ENCODE measurements around the gene ADD2.

The ADD2 gene

DNA sequence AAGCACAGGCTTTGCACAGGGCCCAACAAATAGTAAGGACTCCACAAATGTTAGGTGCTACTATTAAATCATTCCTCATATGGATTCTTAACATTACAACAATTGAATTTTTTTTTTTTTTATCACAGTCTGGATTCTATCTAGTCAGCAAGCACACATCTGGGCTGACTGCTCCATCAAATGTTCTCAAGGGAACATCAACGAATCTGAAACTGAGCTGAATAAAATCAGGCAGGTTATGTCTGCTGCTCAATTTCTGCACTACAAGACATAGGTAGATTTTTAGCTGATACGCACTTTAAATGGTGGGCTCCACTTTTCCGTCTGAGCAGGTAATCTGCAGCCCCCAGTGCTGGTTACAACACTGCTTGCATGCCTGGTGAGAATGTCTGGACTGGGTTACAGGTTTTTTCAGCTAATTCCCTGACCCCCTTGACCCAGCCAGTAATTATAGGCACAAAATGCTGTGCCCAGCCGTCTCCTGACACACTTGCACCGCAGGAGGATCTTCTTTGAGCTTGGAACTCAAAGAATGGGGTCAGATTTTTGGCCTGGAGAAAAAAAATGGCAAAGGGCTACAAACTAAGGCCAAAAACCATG, 44.6 kb downstream of the ADD2 start:
- no peak for DNase-seq (ENCODE audit: low read depth in 2 of 2)

- no peak for DNase-seq (ENCODE audit: low read depth in 2 of 2)
Measured at GRCh38 chr2:70720124-70720523, 47.9 kb downstream of the ADD2 start.

DNA sequence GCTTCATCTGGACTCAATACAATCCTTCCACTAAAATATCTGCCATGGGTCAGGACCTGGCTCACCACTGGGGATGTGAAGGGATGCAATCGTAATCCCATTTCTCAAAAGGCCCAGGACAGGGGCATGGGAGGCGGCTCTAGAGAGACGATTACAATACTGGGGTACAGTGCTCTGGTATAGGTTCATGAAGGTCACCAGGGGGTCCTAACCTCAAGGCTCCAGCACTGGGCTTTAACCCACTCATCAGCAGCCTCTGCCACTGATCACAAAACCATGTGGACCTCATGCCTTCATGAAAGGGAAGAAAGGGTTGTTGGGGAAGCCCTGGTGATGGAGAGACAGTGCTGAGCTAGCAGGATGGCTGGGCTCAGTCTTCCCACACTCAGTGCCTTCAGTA, 48.8 kb downstream of the ADD2 start:
- no peak for DNase-seq (ENCODE audit: low read depth in 2 of 2)

GRCh38 chr2:70718736-70719135, 49.3 kb downstream of the ADD2 start:
- no peak for DNase-seq (ENCODE audit: low read depth in 2 of 2)

DNA sequence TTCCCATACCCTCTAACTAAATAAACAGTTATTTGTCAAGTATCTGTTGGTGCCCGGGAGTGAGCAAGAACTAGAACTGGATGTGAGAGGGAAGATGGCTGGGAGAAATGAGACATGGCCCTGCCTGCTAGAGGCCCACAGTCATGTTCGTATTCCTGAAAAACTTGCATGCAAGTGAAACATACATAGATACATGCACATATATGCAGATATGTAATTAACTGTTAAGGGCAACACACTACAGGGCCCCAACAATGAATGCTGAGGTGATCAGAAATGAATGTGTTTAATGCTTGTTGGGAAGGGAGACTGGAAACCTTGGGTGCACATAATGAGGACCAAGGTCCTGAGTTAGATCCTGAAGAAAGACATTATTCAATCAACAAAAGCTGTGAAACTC, 49.8 kb downstream of the ADD2 start:
- DNase-seq (ENCODE audit: low read depth in 2 of 2): no peak

- no peak for DNase-seq (ENCODE audit: low read depth in 2 of 2)
Measured at GRCh38 chr2:70717431-70718038, 50.5 kb downstream of the ADD2 start.

DNA sequence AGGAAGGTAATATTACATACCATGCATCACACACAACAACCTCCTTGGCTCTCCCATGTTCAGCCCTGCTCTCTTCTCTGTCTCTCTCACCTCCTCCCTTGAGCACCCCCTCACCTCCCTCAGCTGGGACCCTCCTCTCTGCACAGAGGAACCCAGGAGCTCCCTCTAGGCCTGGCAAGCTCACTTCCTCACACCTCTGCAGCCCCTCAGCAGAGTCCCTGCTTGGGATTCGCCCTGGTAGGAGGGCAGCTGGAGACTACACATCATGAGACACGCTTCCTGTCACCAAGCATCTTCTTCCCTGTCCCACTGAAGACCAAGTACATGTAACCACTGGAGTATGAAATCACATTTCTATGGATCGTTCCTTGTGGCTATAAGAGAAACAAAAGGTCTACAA, 51.0 kb downstream of the ADD2 start:
- no peak for DNase-seq (ENCODE audit: low read depth in 2 of 2)

DNA sequence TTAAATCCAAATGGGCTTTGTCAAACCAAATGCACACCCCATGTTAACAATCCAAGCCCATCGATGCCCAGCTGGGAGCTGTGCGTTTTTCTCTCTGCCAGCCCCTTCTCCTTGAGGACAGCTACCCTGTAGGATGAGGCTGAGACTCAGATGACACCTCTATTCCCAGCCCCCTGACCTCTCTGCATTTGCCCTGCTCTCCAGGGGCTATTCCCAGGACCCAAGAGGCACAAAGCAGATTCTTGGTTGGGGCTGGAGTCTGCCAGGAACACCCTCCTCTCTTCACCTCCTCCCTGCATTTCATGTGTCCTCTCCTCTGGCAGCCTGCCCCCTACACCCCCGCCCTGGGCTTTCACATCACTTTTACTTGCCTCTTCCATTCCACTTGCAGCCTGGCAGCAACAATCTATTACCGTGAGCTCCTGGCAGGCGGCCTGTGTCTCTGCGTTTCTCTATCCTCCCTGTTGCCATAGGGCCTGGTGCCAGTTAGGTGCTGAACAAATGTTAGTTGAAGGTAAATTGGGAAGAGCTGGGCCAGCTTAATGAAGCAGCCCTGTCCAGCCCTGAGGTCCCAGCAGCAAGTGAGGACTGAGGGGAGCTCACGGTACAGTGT, 51.8 kb downstream of the ADD2 start:
- DNase-seq (ENCODE audit: low read depth in 2 of 2): no peak

GRCh38 chr2:70715071-70715985, 52.7 kb downstream of the ADD2 start:
- DNase-seq (ENCODE audit: low read depth in 2 of 2): no peak

DNA sequence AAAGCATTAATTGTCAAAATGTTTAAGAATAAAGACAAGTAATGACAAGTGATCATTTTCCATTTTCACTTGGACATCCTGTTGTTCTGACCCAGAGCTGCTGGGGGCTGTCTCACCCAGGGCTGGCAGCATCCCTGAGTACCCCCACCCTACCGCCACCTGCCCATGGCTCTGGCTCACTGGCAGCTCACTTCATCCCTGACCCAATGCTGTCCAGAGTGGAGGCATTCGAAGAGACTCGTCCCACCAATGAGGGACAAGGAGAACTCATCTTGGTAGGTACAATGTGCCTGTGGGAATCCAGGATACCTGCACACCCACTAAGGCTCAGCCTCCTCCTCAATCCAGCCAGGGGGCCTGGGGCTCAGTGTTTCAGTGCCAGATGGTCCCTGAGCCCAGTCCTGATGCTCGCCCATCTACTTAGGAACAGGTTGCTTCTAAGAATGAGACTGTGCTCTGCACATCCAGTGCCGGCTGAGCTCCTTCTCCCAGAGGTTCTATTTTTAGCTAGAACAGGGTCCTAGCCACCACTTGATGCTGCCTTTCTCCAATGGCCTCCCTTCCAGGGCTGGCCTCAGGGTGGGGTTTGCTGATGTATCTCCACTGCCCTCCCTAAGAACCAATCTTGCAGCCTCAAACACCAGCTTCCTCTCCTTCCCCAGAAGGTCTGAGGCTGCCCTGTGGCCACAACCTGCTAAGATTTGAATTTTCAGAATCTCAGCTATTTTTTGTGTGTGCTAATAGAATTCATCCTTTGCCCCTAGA, 53.7 kb downstream of the ADD2 start:
- no peak for DNase-seq (ENCODE audit: low read depth in 2 of 2)

DNA sequence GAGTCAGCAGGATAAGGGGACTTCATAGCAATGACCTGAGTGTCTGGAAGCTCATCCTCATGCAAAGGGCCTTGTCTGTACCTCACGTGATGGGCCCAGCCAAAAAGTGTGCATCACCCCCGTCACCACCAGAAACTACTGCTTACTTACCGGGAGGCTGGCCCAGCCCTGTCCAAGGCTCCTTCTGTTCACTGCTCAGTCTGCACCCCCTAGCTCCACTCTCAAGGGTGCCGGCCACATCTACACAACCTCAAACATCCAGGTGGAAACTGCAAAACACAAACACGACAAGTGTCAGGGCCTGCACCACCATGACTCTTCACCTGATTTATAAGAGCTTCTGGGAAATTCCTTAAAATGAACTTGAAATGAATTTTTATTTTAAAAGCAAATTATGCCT, 55.1 kb downstream of the ADD2 start:
- DNase-seq (ENCODE audit: low read depth in 2 of 2): no peak

DNA sequence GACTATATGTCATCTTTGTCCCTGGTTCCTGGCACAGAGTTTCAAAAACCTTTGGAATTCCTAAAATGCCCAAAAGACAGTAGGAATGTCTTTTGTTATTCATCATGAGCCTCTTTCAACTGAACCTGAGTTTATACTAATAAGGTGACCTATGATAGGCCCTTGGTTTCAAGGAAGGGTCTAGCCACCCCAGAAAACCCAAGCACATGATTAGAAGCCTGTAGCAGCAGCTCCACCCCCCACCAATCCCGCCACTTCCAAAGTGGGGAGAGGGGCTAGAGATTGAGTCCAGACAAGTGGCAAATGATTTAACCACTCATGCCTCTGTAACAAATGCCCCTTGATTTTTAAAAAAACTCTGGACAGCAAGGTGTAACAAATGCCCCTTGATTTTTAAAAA, 56.8 kb downstream of the ADD2 start:
- no peak for DNase-seq (ENCODE audit: low read depth in 2 of 2)

DNA sequence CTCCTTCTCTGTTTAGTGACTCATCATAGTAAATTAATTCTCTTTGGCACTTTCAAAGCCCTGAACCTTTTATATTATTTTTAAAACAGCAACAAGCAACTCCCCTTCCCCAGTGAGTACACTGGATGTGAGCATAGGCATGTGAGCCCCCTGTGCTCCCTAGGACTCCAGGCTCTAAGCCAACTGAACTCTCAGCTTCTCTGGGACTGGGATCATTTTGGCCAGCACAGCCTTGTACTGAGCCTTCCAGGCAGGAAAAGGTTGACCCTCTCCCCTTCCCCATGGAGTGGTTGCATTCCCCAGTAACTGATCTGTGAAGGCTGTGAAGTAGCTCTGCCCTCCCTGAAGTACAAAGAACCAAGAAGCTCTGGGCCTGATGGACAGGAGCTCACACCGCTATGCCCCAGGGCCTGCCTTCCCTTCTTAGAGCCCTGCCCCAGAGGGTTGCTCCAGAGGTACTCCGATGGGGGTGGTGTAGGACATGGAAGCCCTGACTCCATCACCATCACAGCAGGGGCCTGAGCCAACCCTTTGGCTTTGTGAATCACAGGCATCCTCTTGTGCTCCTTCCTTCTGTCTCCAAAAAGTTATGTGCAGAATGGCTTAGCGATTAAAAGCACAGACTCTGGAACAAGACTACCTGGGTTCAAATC, 57.8 kb downstream of the ADD2 start:
- DNase-seq (ENCODE audit: low read depth in 2 of 2): no peak

- no peak for DNase-seq (ENCODE audit: low read depth in 2 of 2)
Measured at GRCh38 chr2:70709275-70710037, 58.5 kb downstream of the ADD2 start.

DNA sequence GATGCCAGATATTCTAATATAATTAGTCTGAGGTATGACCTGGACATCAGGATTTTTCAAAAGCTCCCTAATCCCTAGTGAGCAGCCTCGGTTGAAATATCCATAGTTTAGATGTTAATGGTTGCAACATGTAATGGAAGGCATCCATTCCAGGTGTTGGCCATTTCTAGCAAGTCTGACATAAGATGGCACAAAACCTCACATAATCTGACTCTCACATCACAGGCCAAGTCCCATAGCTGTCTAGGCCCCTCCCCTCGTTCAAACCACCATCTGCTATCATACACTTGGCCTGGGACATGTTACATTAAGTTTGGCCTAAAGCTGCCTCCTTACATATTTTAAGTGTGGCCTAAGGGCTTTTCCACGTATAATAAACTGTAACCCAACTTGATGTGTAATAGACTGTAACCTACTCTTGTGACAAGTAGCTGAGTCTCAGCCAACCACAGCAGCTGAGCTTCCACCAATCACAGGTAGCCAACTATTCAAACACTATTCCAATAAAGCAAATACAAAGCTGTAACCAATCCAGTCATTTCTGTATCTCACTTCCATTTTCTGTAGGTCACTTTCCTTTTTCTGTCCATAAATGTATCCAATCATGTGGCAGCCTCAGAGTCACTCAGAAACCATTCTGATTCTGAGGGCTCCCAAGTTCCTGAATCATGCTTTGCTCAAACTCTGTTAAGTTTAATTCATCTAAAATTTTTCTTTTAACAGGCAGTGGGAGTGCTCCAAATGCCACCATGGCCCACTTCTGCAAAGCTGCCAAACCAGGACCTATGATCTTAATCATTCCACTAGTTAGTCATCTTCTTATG, 59.4 kb downstream of the ADD2 start:
- DNase-seq (ENCODE audit: low read depth in 2 of 2): no peak

DNA sequence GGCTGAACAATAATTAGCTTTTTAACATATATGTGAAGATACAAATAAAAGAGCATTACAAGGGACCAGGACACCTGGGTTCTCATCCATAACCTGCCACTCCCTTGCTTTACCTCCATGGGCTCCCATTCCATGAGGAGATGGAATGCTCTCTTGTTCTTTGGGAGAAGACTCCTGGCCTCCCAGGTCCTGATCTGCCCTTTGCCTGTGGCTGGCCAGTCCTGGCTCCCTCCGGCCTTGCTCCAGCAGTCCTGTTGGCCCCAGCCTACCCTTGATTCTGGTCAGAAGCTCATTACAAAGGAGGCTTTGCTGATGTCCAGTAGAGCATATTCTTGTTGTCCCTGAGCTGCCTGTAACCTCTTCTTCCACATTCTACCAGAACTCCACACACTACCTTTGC, 60.3 kb downstream of the ADD2 start:
- no peak for DNase-seq (ENCODE audit: low read depth in 2 of 2)

GRCh38 chr2:70706026-70706795, 61.8 kb downstream of the ADD2 start:
- DNase-seq (ENCODE audit: low read depth in 2 of 2): no peak

DNA sequence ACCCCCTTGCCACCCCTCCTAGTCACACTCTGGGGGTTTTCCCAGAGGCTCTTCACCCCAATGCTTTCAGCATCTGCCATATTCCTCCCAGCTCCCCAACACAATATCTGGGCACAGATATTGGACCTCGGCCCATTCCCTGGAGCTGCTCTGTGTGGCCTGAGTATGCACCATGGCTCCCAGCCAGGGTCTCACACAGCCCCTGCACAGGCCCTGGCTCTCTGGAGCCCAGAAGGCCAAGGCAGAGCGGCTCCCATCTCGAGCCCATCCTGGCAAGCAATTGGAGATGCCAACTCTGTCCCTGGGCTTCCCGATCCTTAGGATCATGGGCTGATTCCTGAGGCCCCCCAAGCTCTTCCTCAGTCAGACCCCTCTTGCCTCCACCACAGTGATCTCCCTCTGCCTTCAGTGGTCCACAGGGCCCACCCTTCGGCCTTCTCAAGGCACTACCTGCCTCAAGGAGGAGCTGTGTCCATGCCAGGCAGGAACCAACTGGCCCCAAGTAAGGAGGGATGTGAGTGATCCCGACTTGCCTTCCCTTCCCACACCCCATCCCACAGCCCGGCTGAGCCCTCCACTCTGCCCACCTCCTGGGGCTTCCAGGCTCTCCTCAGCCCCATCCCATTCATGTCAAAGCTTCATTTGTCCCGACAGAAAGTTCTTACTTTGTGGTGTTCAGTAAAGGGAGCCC, 62.7 kb downstream of the ADD2 start:
- no peak for DNase-seq (ENCODE audit: low read depth in 2 of 2)

Data from stimulated activated CD4-positive, alpha-beta T cell treated with anti-CD3 and anti-CD28 coated beads, Interleukin-12 subunit alpha, Interleukin-12 subunit beta, amount 100 ng/mL, for 24 hours (primary cell).